ENCODE results near the gene SUPT3H.
"Not testable (repeated sequence)": the region's sequence is repeated elsewhere in the genome, so short reads cannot be mapped to it uniquely, and the experiment has no call there.

SUPT3H gene

GRCh38 chr6:44897316-44897715, 480.4 kb downstream of the SUPT3H start:
- DNase-seq (ENCODE audit: low spot score), result no peak

GRCh38 chr6:44896701-44897100, 481.0 kb downstream of the SUPT3H start:
- DNase-seq (ENCODE audit: low spot score), result no peak

- no peak for DNase-seq (ENCODE audit: low spot score)
Measured at GRCh38 chr6:44892579-44892978, 485.2 kb downstream of the SUPT3H start.

GRCh38 chr6:44879071-44879470, 498.7 kb downstream of the SUPT3H start:
- not testable (repeated sequence) for DNase-seq (ENCODE audit: low spot score)

GRCh38 chr6:44876638-44877037, 501.1 kb downstream of the SUPT3H start:
- DNase-seq (ENCODE audit: low spot score), result not testable (repeated sequence)

- no peak for DNase-seq (ENCODE audit: low spot score)
Measured at GRCh38 chr6:44869321-44869897, 508.3 kb downstream of the SUPT3H start.

- DNase-seq (ENCODE audit: low spot score), result no peak
Measured at GRCh38 chr6:44868910-44869309, 508.8 kb downstream of the SUPT3H start.

- no peak for DNase-seq (ENCODE audit: low spot score)
Measured at GRCh38 chr6:44868335-44868668, 509.4 kb downstream of the SUPT3H start.

GRCh38 chr6:44867571-44868334, 510.0 kb downstream of the SUPT3H start:
- DNase-seq (ENCODE audit: low spot score), result no peak

- not testable (repeated sequence) for DNase-seq (ENCODE audit: low spot score)
Measured at GRCh38 chr6:44865184-44865583, 512.5 kb downstream of the SUPT3H start.

- DNase-seq (ENCODE audit: low spot score), result no peak
Measured at GRCh38 chr6:44859901-44860410, 517.8 kb downstream of the SUPT3H start.

- no peak for DNase-seq (ENCODE audit: low spot score)
Measured at GRCh38 chr6:44858998-44859397, 518.7 kb downstream of the SUPT3H start.

- no peak for DNase-seq (ENCODE audit: low spot score)
Measured at GRCh38 chr6:44856479-44856878, 521.3 kb downstream of the SUPT3H start.

- DNase-seq (ENCODE audit: low spot score), result no peak
Measured at GRCh38 chr6:44855562-44856411, 521.9 kb downstream of the SUPT3H start.

- no peak for DNase-seq (ENCODE audit: low spot score)
Measured at GRCh38 chr6:44854712-44855443, 522.9 kb downstream of the SUPT3H start.

- DNase-seq (ENCODE audit: low spot score), result no peak
Measured at GRCh38 chr6:44851176-44851575, 526.6 kb downstream of the SUPT3H start.

- DNase-seq (ENCODE audit: low spot score), result no peak
Measured at GRCh38 chr6:44850312-44850711, 527.4 kb downstream of the SUPT3H start.

GRCh38 chr6:44849806-44850205, 527.9 kb downstream of the SUPT3H start:
- no peak for DNase-seq (ENCODE audit: low spot score)

- no peak for DNase-seq (ENCODE audit: low spot score)
Measured at GRCh38 chr6:44843734-44844133, 534.0 kb downstream of the SUPT3H start.

GRCh38 chr6:44842616-44843015, 535.1 kb downstream of the SUPT3H start:
- DNase-seq (ENCODE audit: low spot score), result no peak

- no peak for DNase-seq (ENCODE audit: low spot score)
Measured at GRCh38 chr6:44841829-44842228, 535.9 kb downstream of the SUPT3H start.

- DNase-seq (ENCODE audit: low spot score), result no peak
Measured at GRCh38 chr6:44837741-44838140, 540.0 kb downstream of the SUPT3H start.

All from AG08396 (cell line).